GM12891 (cell line): ENCODE measurements around the gene OTUD4.

Experiments used
- POLR2AphosphoS5 ChIP-seq: IDR thresholded peaks from 2 replicates; pipeline ENCODE4 v1.6.1; 2011; ENCODE audit warnings: low read depth, low read length, control low read depth
- POU2F2 ChIP-seq: IDR thresholded peaks from 2 replicates; pipeline ENCODE4 v1.6.1; 2011; ENCODE audit warnings: low read depth, mild to moderate bottlenecking, control low read depth, low read length, moderate library complexity

- no peak for TF ChIP-seq POLR2AphosphoS5
- TF ChIP-seq POU2F2, result no peak
Measured at GRCh38 chr4:145107126-145107525, 73.3 kb downstream of the OTUD4 start.
